AG04449 (cell line): ENCODE data around the gene PROZ.

Experiments used
- CTCF ChIA-PET: fragments of 350-600 bp; formaldehyde crosslinking; extraction: SDS; loops from one replicate; lab custom pipeline; 2021; ENCODE audit warnings: antibody characterized with exemption; lab: Yijun Ruan, JAX
- POLR2A ChIA-PET: fragments of 400-600, 350-600 bp; formaldehyde crosslinking; extraction: SDS; loops from one replicate; lab custom pipeline; 2020; ENCODE audit warnings: antibody characterized with exemption, inconsistent platforms; lab: Yijun Ruan, JAX
- DNase-seq: peaks from one replicate; pipeline ENCODE4 v3.0.0-alpha.2; 2010; ENCODE audit warnings: low read depth, low spot score
- H3K4me3 ChIP-seq: 2 replicates; pipeline ENCODE4 v1.5.1; 2011; ENCODE audit warnings: low read depth, mild to moderate bottlenecking, control low read depth, low read length
- CTCF ChIP-seq: IDR thresholded peaks from one replicate; pipeline ENCODE4 v1.5.1; 2011; ENCODE audit warnings: mild to moderate bottlenecking, moderate library complexity, low read length, control low read depth, inconsistent platforms; ENCODE audit not compliant: insufficient read depth; ENCODE audit errors: missing control alignments

PROZ gene

DNA sequence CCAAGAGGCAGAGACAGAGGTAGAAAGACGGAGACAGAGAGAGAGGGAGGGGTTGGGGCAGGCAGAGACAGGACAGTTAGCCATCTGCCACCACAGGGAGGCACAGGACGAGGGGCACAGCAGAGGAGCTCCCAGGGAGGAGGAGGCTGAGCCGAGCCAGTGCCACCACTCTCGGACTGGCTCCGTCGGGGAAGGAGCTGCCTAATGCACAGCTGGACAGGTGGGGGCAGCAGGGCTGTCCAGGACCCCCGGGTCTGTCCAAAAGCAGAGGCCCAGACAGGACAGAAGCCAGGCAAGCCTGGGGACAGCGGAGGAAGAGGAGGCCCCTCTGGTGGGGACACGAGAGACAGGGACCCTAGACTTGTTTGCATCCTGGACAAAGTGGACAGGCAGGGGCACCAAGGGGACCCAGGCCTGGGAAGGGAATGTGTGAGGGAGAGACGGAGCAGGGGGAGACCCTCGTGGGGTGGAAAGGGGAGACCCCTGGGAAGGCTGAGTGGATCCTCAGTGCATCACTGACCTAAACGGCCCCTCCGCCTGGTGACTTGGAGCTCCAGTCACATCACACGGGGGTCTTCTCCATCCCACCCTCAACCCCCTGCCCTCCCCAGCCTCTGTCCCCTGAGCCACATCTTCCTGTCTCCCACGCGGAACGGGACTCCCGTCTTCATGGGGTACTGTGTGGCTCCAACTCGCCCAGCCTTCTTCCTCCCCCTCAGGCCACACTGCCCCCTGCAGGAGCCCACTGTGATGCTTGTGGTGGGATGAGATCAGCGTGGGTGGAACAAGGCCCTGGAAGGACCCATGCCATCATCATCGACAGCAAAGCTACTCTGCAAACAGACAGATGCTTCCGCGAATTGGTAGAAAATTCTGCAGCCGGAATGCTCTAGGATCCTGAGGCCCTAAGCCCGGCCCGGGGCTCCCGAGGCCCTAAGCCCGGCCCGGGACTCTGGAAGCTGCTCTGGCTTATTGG, 34.9 kb upstream of the PROZ start:
- TF ChIP-seq CTCF: peak; percentile 22
- ChIA-PET POLR2A (no interaction called here), CTCF (interaction anchor here (1.1 kb wide), 1 partner anchor 10 kb away, joined by 6 read pairs; no protein-coding TSS in a partner anchor)
- no peak overlapping the region for H3K4me3 ChIP-seq
- no peak for DNase-seq

DNA sequence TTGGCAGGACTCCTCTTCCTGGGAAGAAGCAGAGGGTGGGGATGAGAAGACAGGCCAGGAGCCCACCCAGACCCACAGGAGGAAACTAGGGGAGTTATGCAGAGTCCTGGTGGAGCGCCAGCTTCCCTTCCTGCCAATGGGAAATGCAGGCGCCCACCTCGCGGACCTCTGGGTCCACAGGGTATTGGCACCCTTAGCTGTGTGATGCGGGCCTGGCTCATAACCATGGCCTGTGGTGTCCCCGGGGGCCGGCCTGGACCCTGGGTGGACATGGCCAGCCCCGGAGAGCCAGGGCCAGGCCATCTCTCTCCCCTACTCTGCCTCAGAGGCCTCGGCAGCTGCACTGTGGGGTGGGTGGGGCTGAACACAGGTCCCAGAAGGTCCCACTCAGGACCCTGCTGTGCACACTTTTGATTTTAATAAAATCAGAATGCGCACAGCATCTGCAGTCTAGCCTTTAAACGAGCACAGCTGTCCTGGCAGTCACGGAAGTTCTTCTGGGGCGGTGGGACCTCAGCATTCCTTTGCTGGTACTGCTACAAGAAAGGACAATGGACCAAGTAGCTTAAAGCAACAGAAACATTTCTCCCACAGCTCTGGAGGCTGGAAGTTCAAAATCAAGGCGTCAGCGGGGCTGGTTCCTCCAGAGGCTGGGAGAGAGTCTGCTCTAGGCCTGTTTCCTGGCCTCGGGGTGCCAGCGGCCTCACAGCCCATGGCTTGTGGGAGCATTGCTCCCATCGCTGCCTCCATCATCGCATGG, 34.1 kb upstream of the PROZ start:
- H3K4me3 ChIP-seq: no peak overlapping the region
- no peak for DNase-seq
- POLR2A ChIA-PET: no interaction called here
- no peak for TF ChIP-seq CTCF
- CTCF ChIA-PET: no interaction called here

- CTCF ChIA-PET: no interaction called here
- POLR2A ChIA-PET: no interaction called here
- no peak for DNase-seq
Measured at GRCh38 chr13:113125506-113126264, 32.8 kb upstream of the PROZ start.

GRCh38 chr13:113126265-113127150, 31.9 kb upstream of the PROZ start:
- no peak for DNase-seq
- POLR2A ChIA-PET: no interaction called here
- H3K4me3 ChIP-seq: no peak overlapping the region
- CTCF ChIA-PET: no interaction called here
- TF ChIP-seq CTCF: no peak

More at GRCh38 chr13:113125506-113126264, 32.8 kb upstream of the PROZ start:
- no peak for TF ChIP-seq CTCF
- H3K4me3 ChIP-seq: no peak overlapping the region

GRCh38 chr13:113129480-113129879, 29.0 kb upstream of the PROZ start:
- no peak overlapping the region for H3K4me3 ChIP-seq
- no peak for DNase-seq
- no peak for TF ChIP-seq CTCF
- ChIA-PET POLR2A (no interaction called here), CTCF (no interaction called here)
